Hepatocyte (in vitro differentiated cells): Measurements from ENCODE around the gene PNMA1. TPM values are rescaled to one million over a fixed set of nuclear protein-coding genes. Genes with fewer than 3 reads are reported as not detected.

ENCODE experiments used
- DNase-seq: peaks from one replicate; pipeline ENCODE4 v3.0.0-alpha.2; 2016; ENCODE audit warnings: low spot score
- H2AFZ ChIP-seq: fragments of 200-600 bp; sonication (generic); 2 replicates; pipeline ENCODE4 v1.6.0; 2016; ENCODE audit warnings: antibody characterized with exemption, mild to moderate bottlenecking
- H3K27ac ChIP-seq: fragments of 200-600 bp; sonication (generic); 2 replicates; pipeline ENCODE4 v1.5.1; 2016; ENCODE audit warnings: mild to moderate bottlenecking
- H3K27me3 ChIP-seq: fragments of 200-600 bp; sonication (generic); 2 replicates; pipeline ENCODE4 v1.6.1; 2016
- H3K36me3 ChIP-seq: fragments of 200-600 bp; sonication (generic); replicated peaks from 2 replicates; pipeline ENCODE4 v1.5.1; 2016; ENCODE audit warnings: low read depth; ENCODE audit not compliant: insufficient read depth
- H3K4me1 ChIP-seq: fragments of 200-600 bp; sonication (generic); 2 replicates; pipeline ENCODE4 v1.5.1; 2016; ENCODE audit warnings: mild to moderate bottlenecking, moderate library complexity; ENCODE audit not compliant: insufficient read depth
- H3K4me2 ChIP-seq: fragments of 200-600 bp; sonication (generic); 2 replicates; pipeline ENCODE4 v1.6.0; 2016
- H3K4me3 ChIP-seq: fragments of 200-600 bp; sonication (generic); 2 replicates; pipeline ENCODE4 v1.5.1; 2016; ENCODE audit warnings: mild to moderate bottlenecking
- H3K79me2 ChIP-seq: fragments of 200-600 bp; sonication (generic); 2 replicates; pipeline ENCODE4 v1.6.0; 2017; ENCODE audit warnings: mild to moderate bottlenecking
- H3K9me2 ChIP-seq: fragments of 200-600 bp; sonication (generic); replicated peaks from 2 replicates; pipeline ENCODE4 v1.6.0; 2017; ENCODE audit warnings: mild to moderate bottlenecking; ENCODE audit not compliant: insufficient read depth
- H3K9me3 ChIP-seq: fragments of 200-600 bp; sonication (generic); 2 replicates; pipeline ENCODE4 v1.5.1; 2016; ENCODE audit warnings: low read depth, mild to moderate bottlenecking
- H4K20me1 ChIP-seq: fragments of 200-600 bp; sonication (generic); 2 replicates; pipeline ENCODE4 v1.6.0; 2016; ENCODE audit warnings: mild to moderate bottlenecking; ENCODE audit not compliant: insufficient read depth, poor library complexity, severe bottlenecking
- CTCF ChIP-seq: fragments of 200-600 bp; sonication (generic); IDR thresholded peaks from 2 replicates; pipeline ENCODE4 v1.5.1; 2016; ENCODE audit warnings: antibody characterized with exemption, mild to moderate bottlenecking; ENCODE audit not compliant: poor library complexity
- EZH2 ChIP-seq: fragments of 200-600 bp; sonication (generic); IDR thresholded peaks from 2 replicates; pipeline ENCODE4 v1.6.1; 2016; ENCODE audit warnings: antibody characterized with exemption, mild to moderate bottlenecking, borderline replicate concordance
- EZH2phosphoT487 ChIP-seq: fragments of 200-600 bp; sonication (generic); IDR thresholded peaks from one replicate; pipeline ENCODE4 v1.6.1; 2018; ENCODE audit warnings: antibody characterized with exemption, mild to moderate bottlenecking, low read depth, moderate library complexity; ENCODE audit not compliant: unreplicated experiment, severe bottlenecking
- WGBS: methylation state at CpG from one replicate; pipeline ENCODE4 v1.1.6; 2016; ENCODE audit warnings: low lambda C conversion rate; ENCODE audit errors: missing lambda C conversion rate; 5-methylcytosine and 5-hydroxymethylcytosine counted together
- polyA plus RNA-seq: library from polyadenylated mRNA; unstranded; fragments of >200 nt; fragmentation: Nextera tagmentation; extraction: Ambion mirVana; gene quantifications from 2 replicates; pipeline ENCODE4 v1.2.1, GENCODE V29; 2016
- total RNA-seq: library from RNA; depleted of rRNA; stranded (reverse); fragments of >200 nt; gene quantifications from 2 replicates; pipeline ENCODE4 v1.2.3, GENCODE V29; 2014

PNMA1 gene
- total and polyA plus RNA-seq, 2 experiments from 2014 or later: 27.3 to 45.7 TPM

- 100% methylated on average over 2 of the region's 2 CpGs for WGBS
- no peak for DNase-seq
Measured at GRCh38 chr14:73695082-73695481, 19.1 kb downstream of the PNMA1 start.

GRCh38 chr14:73694083-73694482 is 20.1 kb downstream of the PNMA1 start:
- TF ChIP-seq EZH2 (no peak), EZH2phosphoT487 (no peak), CTCF (no peak)
- DNase-seq: no peak
- Histone ChIP-seq H3K36me3 (no peaks in the 10 kb centered on the region), H3K27ac (no peak overlapping the region), H3K4me2 (no peak overlapping the region), H3K27me3 (no peaks in the 10 kb centered on the region), H3K4me3 (no peak overlapping the region), H2AFZ (no peak overlapping the region), H3K9me2 (no peaks in the 10 kb centered on the region), H4K20me1 (no peaks in the 10 kb centered on the region), H3K79me2 (no peaks in the 10 kb centered on the region), H3K9me3 (no peaks in the 10 kb centered on the region), H3K4me1 (no peaks in the 10 kb centered on the region)
- 93% methylated on average over 2 of the region's 2 CpGs for WGBS

More at GRCh38 chr14:73695082-73695481, 19.1 kb downstream of the PNMA1 start:
- H3K36me3 ChIP-seq: no peaks in the 10 kb centered on the region
- no peak overlapping the region for H3K27ac ChIP-seq
- H2AFZ ChIP-seq: no peak overlapping the region
- no peaks in the 10 kb centered on the region for H3K27me3 ChIP-seq
- no peaks in the 10 kb centered on the region for H3K9me3 ChIP-seq
- H3K79me2 ChIP-seq: no peaks in the 10 kb centered on the region
- H3K4me2 ChIP-seq: no peak overlapping the region
- no peak overlapping the region for H3K4me3 ChIP-seq
- no peaks in the 10 kb centered on the region for H3K4me1 ChIP-seq
- H4K20me1 ChIP-seq: no peaks in the 10 kb centered on the region
- no peak for TF ChIP-seq CTCF
- no peak for TF ChIP-seq EZH2
- TF ChIP-seq EZH2phosphoT487: no peak
- no peaks in the 10 kb centered on the region for H3K9me2 ChIP-seq

- Histone ChIP-seq H3K4me1 (no peaks in the 10 kb centered on the region), H3K27me3 (no peaks in the 10 kb centered on the region), H3K4me3 (no peak overlapping the region), H3K36me3 (no peaks in the 10 kb centered on the region), H3K4me2 (no peak overlapping the region), H4K20me1 (no peaks in the 10 kb centered on the region), H3K27ac (peak overlapping the region; percentile 45), H3K9me3 (no peaks in the 10 kb centered on the region), H3K79me2 (no peaks in the 10 kb centered on the region), H2AFZ (no peak overlapping the region), H3K9me2 (no peaks in the 10 kb centered on the region)
- 82% methylated on average over 3 of the region's 3 CpGs for WGBS
- DNase-seq: no peak
- no peak for TF ChIP-seq EZH2
- no peak for TF ChIP-seq CTCF
- no peak for TF ChIP-seq EZH2phosphoT487
Measured at GRCh38 chr14:73686901-73687300, 27.3 kb downstream of the PNMA1 start.

GRCh38 chr14:73685328-73685727 is 28.9 kb downstream of the PNMA1 start:
- 97% methylated on average over 9 of the region's 9 CpGs for WGBS
- H3K4me1 ChIP-seq: no peaks in the 10 kb centered on the region
- no peak for TF ChIP-seq EZH2phosphoT487
- TF ChIP-seq CTCF: no peak
- no peaks in the 10 kb centered on the region for H3K27me3 ChIP-seq
- H3K9me2 ChIP-seq: no peaks in the 10 kb centered on the region
- H3K36me3 ChIP-seq: no peaks in the 10 kb centered on the region
- H3K4me2 ChIP-seq: no peak overlapping the region
- no peak overlapping the region for H3K27ac ChIP-seq
- H3K4me3 ChIP-seq: no peak overlapping the region
- H2AFZ ChIP-seq: no peak overlapping the region
- H3K79me2 ChIP-seq: no peaks in the 10 kb centered on the region
- DNase-seq: no peak
- no peaks in the 10 kb centered on the region for H3K9me3 ChIP-seq
- H4K20me1 ChIP-seq: no peaks in the 10 kb centered on the region
